CMK (cell line): ENCODE results near the gene ANKRD9.

Experiments
- DNase-seq: peaks from one replicate; pipeline ENCODE4 v3.0.0-alpha.2; 2010; ENCODE audit warnings: low read depth

The ANKRD9 gene

GRCh38 chr14:102498678-102499265 lies 10.8 kb downstream of the ANKRD9 start:
- no peak for DNase-seq

GRCh38 chr14:102497998-102498677 lies 11.4 kb downstream of the ANKRD9 start:
- no peak for DNase-seq

- no peak for DNase-seq
Measured at GRCh38 chr14:102496958-102497744, 12.4 kb downstream of the ANKRD9 start.

GRCh38 chr14:102496331-102496691 lies 13.3 kb downstream of the ANKRD9 start:
- no peak for DNase-seq

GRCh38 chr14:102495491-102496330 lies 13.9 kb downstream of the ANKRD9 start:
- no peak for DNase-seq

GRCh38 chr14:102493585-102493984 lies 16.0 kb downstream of the ANKRD9 start:
- DNase-seq: no peak

GRCh38 chr14:102493096-102493495 lies 16.5 kb downstream of the ANKRD9 start:
- DNase-seq: no peak

GRCh38 chr14:102492531-102492910 lies 17.1 kb downstream of the ANKRD9 start:
- DNase-seq: no peak

- DNase-seq: no peak
Measured at GRCh38 chr14:102491786-102492530, 17.6 kb downstream of the ANKRD9 start.

GRCh38 chr14:102491366-102491765 lies 18.2 kb downstream of the ANKRD9 start:
- DNase-seq: no peak

GRCh38 chr14:102490456-102490855 lies 19.1 kb downstream of the ANKRD9 start:
- no peak for DNase-seq

- no peak for DNase-seq
Measured at GRCh38 chr14:102487204-102487577, 22.4 kb downstream of the ANKRD9 start.

GRCh38 chr14:102486513-102487203 lies 22.9 kb downstream of the ANKRD9 start:
- no peak for DNase-seq

- DNase-seq: no peak
Measured at GRCh38 chr14:102485693-102486512, 23.7 kb downstream of the ANKRD9 start.

- DNase-seq: no peak
Measured at GRCh38 chr14:102484316-102484715, 25.3 kb downstream of the ANKRD9 start.

- DNase-seq: no peak
Measured at GRCh38 chr14:102481791-102482238, 27.8 kb downstream of the ANKRD9 start.

- DNase-seq: no peak
Measured at GRCh38 chr14:102481371-102481770, 28.2 kb downstream of the ANKRD9 start.

GRCh38 chr14:102479777-102480176 lies 29.8 kb downstream of the ANKRD9 start:
- no peak for DNase-seq

GRCh38 chr14:102479107-102479506 lies 30.5 kb downstream of the ANKRD9 start:
- DNase-seq: no peak

- DNase-seq: no peak
Measured at GRCh38 chr14:102474934-102475333, 34.6 kb downstream of the ANKRD9 start.
